Amygdala (tissue), 56 donors: ENCODE results near the gene GIT1.

Source experiments
- DNase-seq, 56 donors: peaks; one replicate each; lab custom pipeline; 2025; lab: John Stamatoyannopoulos, UW

GIT1 gene

DNA sequence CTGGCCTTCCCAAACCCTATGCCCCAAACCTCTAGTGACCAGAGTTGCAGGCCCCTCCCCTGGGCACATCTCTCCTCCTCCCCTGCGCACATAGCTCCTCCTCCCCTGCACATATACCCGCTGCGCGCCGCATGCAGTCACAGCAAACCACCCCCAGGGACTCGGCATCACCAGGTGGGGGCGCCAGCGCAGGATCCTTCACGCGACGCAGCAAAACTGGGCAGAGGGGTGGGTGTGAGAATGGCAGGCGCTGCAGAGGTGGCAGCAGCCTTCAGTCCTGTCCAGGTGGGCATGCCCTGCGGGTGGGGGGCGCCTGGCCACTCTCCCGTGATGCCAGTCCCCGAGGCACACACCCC lies 27.7 kb upstream of the GIT1 start:
- DNase-seq = peak in 50 of 56 donors; percentile 25 to 86 (median 71)

DNA sequence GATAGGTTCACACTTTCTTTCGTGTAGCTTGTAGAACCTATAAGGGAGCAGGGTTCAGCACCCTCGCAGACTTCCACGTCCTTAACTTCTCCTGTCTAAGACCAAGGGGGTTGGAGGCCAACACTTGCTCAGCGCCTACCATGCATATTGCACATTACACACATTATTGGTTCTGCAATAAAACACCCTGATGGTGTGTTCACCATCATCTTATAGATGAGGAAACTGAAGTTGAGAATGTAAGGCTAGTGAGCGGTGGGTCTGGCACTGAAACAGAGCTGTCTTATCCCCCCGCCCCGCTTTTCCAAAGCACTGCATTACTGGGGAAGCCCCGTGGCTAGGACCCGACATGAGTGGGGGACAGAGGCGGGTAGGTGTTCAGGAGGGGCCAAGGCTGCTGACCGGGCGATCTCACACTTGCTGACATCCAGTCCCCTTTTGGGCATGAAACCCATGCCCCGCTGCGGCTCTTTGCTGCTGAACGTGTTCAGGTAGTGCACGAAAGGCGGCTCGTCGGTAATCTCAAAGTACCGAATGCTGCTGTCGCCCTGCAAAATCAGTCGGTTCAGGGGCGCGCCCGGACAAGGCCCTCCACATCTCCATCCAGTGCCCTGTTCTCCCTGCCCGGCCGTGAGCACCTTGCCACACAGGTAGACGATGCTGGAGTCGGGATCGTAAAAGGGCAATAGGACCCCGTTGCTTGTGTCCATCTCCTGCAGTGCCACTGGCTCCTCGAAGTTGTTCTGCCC lies 27.0 kb upstream of the GIT1 start:
- no peak for DNase-seq

DNA sequence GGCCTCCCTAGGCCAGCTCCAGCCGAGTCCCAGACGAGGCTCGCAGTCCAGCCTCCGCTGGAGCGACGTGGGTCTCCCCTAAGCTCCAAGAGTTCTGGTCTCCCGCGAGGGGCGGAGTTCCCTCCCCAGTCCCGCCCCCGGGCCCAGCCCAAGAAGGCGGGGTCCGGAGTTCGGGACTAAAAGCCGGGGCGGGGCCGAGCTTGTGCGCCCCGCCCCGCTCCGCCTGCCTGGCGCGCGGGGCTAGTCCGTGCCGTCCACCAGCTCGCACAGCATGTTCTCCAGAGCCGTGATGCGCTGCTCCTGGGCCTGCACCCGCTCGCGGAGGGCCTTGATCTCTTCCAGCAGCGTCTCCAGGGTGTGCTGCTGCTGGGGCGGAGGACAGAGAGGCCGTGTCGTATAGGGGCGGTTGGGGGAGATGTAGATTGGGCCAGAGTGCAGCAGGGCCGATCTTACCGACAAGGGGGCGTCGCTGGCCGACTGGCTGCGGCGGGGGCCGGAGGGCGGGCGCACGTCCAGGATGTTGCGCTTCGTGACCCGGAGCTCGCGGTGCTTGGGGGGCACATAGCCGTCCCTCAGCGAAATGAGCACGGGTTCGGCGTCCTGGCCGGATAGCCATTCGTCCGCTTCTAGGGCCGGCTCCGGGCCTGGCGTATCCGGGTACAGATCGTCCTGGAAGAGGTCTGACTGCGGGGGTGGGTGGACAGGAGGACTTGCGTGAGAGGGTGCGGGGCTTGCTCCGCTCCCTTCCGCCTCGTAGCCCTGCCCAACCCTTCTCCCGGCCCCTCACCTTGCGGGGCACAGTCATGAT lies 26.2 kb upstream of the GIT1 start:
- peak in 54 of 56 donors; percentile 40 to 95 (median 82) for DNase-seq

DNA sequence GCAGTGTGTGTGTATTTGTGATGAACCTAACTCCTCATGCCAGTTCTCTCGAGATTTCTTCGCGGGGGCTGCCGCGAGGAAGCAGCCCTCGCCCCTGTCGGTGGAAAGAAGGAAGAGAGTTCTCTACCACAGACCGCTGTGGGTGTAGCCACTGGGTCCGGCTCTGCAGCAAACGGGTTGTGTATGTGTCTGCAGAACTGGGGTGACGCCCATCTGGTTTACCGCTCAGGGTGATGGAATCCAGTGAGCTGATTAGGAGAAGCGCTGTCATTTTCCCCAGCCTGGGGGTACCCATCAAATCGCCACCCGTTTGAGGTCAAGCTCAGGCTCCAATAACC lies 25.6 kb upstream of the GIT1 start:
- peak in 12 of 56 donors; percentile 35 to 70 (median 57) for DNase-seq

DNA sequence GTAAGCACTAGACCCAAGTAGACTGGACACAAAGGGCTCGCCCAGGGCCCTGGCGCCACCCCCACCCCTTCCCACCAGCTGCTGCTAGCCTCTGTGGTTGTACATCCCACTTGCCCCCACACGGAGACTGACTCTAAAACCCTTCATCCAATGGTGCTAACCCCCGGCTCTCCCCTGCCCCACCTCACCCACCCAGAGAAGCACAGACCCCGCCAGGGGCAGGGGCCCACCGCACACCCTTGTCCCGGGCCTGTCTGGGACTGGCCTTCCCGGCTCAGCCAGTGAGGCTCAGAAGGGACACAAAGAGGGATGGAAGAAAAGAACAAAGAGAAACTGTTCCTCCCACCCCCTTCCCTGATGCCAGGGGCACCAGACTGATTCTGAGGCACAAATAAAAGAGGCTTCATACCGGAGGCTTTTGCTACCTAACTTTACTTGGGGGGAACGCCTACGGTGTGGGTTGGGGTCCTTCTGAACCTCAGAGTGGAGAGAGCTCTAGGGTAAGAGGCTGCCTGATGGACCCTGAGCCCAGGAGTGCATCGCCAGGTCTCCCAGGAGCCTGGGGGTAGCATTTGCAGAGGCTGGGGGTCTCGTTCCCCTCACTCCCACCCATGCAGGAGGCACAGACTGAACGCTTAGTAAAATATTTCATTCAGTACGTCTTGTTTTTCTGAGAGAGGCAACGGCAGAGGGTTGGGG lies 25.1 kb upstream of the GIT1 start:
- peak in 18 of 56 donors; percentile 30 to 68 (median 49) for DNase-seq

DNA sequence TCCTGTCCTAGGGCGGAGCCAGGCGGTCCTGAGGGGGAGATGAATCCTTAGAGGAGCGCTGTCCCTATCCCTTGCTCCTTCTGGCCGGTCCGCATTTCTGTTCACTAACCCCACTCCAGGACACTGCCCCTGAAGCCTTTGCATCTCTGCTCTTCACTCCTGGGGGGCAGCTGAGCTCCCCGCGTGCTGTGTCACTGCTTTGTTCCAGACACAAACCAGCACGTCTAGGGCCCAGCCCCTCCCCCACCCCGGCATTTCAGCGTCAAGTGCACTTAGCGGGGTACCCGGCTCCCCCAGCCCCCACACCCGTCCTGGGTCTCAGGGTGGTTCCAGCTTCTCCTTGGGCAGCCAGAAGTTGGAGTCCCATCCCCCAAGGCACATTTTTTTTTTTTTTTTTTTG lies 24.4 kb upstream of the GIT1 start:
- no peak for DNase-seq

DNA sequence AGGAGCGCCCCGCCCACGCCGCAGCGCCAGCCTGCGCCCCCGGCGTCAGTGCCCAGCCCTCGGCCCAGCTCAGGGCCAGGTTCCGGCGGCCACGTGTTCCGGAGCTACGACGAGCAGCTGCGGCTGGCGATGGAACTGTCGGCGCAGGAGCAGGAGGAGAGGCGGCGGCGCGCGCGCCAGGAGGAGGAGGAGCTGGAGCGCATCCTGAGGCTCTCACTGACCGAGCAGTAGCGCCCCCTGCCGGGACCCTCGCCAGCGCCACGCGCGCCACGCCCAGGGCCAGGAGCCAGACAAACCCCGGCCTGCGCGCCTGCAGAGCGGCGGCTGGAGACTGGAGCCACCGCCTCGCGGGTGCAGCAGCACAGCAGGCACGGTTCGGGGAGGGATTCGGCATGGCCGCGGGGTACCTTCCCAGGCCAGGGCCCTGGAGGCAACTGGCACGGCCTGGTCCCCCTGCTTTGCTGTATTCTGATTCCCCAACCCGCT lies 23.9 kb upstream of the GIT1 start:
- peak in 55 of 56 donors; percentile 36 to 95 (median 80) for DNase-seq

DNA sequence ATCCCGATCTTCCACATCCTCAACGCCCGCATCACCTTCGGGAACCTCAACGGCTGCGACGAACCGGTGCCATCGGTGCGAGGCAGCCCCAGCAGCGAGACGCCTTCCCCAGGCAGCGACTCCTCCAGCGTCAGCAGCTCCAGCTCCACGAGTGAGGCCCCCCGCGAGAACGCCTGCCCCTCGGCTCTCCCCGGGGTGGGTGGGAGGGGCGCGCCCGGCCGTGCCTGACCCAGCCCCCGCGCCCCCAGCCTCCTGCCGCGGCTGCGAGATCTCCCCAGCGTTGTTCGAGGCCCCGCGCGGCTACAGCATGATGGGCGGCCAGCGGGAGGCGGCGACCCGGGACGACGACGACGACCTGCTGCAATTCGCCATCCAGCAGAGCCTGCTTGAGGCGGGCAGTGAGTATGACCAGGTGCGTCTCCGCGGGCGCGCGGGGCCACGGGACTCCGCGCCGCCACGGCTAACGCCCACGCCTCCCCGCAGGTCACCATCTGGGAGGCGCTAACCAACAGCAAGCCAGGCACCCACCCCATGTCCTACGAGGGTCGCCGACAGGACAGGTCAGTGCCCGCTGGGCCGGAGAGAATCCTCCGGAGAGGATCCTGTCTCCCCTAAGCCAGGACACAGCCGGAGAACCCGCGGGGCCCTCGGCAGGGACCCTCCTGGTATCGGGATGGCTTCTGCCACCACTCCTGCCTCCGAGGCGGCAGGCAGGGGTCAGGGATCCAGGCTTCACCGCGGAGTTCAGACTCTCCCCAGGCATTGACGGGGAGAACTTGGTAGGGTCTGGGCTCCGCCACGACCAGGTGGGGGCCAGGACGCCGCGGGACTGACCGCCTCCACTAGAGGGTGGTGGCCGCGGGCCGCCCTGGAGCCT lies 23.2 kb upstream of the GIT1 start:
- DNase-seq = no peak

DNA sequence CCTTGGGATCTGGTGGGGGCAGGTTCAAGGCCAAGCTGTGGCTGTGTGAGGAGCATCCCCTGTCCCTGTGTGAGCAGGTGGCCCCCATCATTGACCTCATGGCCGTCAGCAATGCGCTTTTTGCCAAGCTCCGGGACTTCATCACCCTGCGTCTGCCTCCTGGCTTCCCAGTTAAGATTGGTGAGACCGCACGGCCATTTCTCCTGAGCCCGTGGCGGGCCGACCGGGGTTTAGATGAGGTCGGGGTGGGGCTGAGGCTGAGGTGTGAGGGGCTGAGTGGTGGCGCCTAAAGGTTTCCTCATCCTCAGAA lies 22.6 kb upstream of the GIT1 start:
- DNase-seq = no peak

DNA sequence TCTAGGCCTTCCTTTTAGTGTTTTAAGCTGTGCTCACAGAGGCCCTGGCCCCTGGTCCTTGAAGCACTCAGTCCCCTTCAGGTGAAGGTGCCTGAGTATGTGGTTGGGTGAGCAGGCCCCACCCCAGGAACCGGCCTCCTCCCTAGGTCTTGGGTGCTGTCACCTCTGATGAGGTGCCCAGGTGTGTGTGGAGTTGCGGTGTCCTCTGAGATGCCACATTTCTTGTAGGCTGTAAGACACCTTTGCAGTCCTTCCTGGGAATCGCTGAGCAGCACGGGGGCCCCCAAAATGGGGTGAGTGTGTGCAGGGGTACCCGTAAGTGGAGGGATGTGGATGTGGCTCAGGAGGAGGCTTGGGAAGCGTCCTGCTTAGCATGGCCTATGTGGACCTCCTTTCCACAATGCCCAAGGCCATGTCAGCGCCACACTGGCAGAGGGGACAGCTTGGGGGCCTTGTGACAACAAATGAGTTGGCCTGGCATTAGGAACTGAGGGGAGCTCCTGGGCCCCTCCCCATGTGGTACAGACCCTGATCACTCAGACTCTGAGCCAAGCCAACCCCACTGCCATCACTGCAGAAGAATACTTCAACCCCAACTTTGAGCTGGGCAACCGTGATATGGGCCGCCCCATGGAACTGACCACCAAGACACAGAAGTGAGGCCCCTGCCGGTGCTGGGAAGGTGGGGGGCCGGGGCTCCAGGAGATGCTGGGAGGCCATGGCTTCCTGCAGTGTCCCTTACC lies 22.1 kb upstream of the GIT1 start:
- no peak for DNase-seq

DNA sequence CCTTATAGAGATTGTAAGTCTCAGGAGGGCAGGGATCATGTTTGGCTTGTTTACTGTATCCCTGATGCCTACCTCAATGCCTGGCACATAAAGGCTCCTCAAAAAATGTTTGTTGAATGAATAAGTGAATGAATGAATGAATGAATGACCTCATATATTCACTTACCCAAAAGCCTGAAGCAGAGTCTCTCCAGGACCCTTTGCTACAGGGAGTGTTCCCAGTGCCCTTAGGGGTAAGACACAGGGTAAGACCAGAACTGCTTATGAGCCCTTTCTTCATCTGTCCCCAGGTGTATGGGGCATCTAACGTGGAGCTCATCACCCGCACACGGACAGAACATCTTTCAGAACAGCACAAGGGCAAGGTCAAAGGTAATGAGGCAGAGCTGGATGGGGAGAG lies 20.9 kb upstream of the GIT1 start:
- DNase-seq = no peak

DNA sequence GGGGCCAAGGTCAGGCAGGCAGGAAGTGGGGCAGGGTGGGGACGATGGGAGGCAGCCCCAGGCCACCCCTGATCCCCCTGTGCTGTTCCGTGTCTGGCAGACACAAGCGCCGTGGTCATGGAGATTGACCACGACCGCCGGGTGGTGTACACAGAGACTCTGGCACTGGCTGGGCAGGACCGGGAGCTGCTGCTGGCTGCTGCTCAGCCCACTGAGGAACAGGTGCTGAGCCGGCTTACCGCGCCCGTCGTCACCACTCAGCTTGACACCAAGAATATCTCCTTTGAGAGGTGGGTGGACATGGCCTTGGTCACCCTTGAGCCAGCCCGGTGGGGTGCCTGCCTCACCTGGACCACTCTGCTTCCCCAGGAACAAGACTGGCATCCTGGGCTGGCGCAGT lies 19.5 kb upstream of the GIT1 start:
- no peak for DNase-seq

DNA sequence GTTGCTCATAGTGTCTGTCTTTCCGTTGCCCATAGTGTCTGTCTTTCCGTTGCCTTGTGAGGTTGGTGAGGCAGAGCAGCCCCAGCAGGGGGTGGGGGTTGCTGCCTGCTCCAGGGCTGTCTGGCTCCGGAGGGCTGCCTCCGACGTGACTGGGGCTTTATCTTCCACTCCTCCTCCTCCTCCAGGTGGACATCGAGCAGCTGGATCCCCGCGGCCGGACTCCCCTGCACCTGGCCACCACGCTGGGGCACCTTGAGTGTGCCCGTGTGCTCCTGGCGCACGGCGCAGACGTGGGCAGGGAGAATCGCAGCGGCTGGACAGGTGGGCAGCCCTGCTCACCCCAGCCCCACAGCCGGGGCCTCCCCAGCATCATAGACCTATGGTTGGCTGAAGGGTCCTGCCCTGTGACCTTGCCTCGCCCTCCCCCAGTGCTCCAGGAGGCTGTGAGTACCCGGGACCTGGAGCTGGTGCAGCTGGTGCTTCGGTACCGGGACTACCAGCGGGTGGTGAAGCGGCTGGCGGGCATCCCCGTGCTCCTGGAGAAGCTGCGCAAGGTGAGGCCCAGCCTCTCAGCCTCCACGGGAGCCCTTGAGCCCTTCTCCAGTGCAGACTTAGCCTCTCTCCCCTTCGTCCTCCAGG lies 18.2 kb upstream of the GIT1 start:
- no peak for DNase-seq

DNA sequence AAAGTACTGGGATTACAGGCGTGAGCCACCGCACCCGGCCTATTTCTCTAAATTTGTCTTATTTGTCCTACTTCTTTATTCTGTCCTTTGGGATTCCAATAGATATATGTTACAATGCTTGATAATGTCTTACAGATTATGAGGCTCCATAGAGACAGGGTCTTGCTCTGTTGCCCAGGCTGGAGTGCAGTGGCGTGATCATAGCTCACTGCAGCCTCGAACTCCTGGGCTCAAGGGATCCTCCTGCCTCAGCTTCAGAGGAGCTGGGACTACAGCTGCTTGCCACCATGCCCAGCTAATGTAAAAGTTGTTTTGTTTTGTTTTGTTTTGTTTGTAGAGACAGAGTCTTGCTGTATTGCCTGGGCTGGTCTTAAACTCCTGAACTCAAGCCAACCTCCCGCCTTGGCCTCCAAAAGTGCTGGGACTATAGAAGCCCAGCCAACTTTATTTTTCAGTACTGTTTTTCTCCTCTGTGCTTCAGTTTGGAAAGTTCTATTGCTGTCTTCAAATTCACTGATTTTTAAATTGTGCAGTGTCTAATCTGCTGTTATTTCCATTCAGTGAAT lies 13.7 kb upstream of the GIT1 start:
- DNase-seq = no peak

DNA sequence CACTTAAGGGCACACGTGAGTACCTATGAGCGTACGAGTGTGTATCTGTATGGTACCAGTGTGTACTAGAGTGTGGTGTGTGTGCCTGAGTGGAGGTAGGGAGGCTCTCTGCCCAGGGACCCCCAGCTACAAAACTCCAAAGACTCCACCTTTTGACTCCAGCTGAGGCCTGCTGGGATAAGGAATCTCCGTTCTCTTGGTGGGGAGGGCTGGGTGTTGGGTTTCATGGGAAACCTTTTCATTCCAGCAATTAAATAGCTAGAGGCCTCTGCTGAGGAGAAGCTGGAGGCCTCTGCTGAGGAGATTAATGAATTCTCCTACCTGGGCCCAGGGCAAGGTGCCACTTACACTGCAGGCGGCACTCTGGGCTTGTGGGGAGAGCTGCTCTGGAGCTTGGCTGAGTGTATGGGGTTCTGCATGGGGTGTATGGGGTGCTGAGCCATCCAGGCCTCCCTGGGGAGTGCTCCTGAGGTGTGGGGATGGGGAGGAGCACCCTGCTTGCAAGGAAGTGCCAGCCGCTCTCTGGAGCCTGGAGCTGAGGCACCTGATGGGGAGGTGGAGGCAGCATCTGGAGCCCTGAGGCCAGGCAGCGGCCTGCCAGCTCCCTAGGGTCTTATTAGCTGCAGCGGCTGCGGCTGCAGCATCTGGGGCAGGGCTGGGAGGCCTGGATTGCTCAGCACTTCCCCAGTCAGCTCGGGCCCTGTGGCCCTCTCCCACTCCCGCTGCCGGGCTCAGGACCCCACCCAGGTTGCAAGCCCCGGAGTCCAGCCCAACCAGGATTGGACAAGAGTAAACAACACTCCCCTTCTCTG lies 8.1 kb upstream of the GIT1 start:
- no peak for DNase-seq

DNA sequence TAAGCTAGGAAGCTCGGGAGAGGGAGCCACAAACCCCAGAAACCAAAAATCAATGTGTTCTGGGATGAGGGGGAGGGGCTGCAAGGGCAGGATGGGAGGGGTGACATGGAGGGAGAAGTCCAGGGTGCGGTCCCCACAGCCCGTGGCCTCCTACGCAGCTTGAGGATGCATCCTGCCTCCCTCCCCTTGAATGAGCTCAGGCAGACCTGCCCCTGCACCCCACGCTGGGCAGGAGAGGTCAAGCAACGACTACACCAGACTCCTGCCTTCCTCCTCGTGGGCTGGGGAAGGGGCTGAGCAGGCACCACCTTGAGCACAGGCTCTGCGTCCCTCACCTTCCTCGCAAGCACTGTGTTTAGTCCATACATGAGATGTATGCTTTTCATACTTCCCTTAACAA lies 7.4 kb upstream of the GIT1 start:
- no peak for DNase-seq

DNA sequence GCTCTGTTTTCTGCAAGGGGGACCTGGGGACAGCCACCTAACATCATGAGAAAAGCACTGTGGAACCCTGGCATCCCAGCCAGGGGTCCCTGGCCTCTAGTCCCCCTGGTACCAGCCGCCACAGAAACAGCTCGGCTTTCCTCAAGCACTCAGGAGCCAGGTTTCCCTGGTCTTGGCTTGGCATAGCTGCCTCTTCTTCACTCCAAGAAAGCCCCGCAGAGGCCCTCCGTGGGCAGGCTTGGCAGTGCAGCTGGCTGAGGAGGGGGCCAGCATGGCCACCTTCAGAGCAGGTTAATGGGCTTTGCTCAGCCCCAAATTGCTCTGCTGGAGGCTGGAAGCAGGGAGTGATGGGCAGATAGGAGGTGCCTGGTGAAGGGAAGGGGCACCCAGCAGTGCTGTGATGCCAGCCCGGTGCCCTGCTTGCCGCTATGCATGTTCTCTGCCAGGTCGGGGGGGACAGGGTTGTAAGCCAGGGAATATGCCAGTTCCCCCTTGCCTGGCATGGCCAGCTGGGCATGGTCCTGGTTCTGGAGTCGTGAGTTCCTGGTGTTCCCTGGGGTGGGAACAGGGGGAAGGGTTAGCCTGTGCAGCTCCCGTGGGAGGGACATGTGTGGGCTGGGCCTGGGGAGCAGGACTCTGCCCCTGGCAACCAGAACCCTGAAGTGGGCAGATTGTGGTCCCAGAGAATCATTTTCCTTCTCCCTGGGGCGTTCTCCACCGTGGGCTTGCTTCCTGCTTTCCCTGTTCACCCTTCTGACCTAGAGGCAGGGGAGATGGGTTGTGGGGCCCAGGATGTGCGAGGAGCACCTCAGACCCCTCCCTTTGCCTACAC lies 6.7 kb upstream of the GIT1 start:
- no peak for DNase-seq
